ENCODE measurements around the gene TIPIN. TPM values are rescaled to one million over a fixed set of nuclear protein-coding genes. Genes with fewer than 3 reads are reported as not detected.
"Not testable (repeated sequence)": the region's sequence is repeated elsewhere in the genome, so short reads cannot be mapped to it uniquely, and the experiment has no call there.

TIPIN gene
- polyA plus RNA-seq, 1 of the 3 experiments (the other 2 are of a cell fraction) = 5.7 TPM

GRCh38 chr15:66394472-66394871 is 38.0 kb upstream of the TIPIN start (continued):
- TF ChIP-seq IRF3 (IDR thresholded peaks at IDR 0.05; ENCODE audit: low read depth, low read length) = no peak
- no peak for TF ChIP-seq MAX (IDR thresholded peaks at IDR 0.05; ENCODE audit: low read depth)

GRCh38 chr15:66393037-66393436 is 36.6 kb upstream of the TIPIN start:
- H3K4me2 ChIP-seq; H3K9me2 ChIP-seq; H3K27ac ChIP-seq (ENCODE audit: low read depth in 2 of 2, low read length in 1 of 2); H3K4me3 ChIP-seq (ENCODE audit: low read depth in 2 of 2, low read length in 1 of 2); POLR2A ChIA-PET; H2AFZ ChIP-seq (ENCODE audit: low read depth); H3K27me3 ChIP-seq (ENCODE audit: insufficient read depth); H3K9ac ChIP-seq; DNase-seq; H3K36me3 ChIP-seq (replicated peaks in 1 of 2; ENCODE audit: control insufficient read depth in 1 of 2, insufficient read depth in 2 of 2, low read length in 1 of 2); H3K4me1 ChIP-seq (ENCODE audit: control insufficient read depth in 1 of 2, insufficient read depth in 2 of 2, low read depth in 1 of 2, low read length in 1 of 2); H3K9me3 ChIP-seq; H3F3A ChIP-seq (replicated peaks; ENCODE audit: insufficient read depth): not testable (repeated sequence)
- 96% methylated on average over 1 of the region's 1 CpG for WGBS (ENCODE audit: low lambda C conversion rate)
- CTCF ChIA-PET = interaction anchor here (1.0 to 2.6 kb wide), 3 partner anchors 11 to 105 kb away, joined by 3 to 9 read pairs (median 4); no protein-coding TSS in a partner anchor
- Histone ChIP-seq H4K20me1 (ENCODE audit: insufficient read depth) (peaks cover 36% of the 10 kb centered on the region), H3K79me2 (ENCODE audit: insufficient read depth) (peaks cover 100% of the 10 kb centered on the region)

GRCh38 chr15:66390678-66391077 is 34.2 kb upstream of the TIPIN start:
- peaks cover 41% of the 10 kb centered on the region for H4K20me1 ChIP-seq (ENCODE audit: insufficient read depth)
- H3K9me2 ChIP-seq = no peaks in the 10 kb centered on the region
- no peak overlapping the region for H3K4me2 ChIP-seq
- POLR2A ChIA-PET = interaction anchor here (1.0 kb wide), 1 partner anchor 69 kb away, joined by 3 read pairs; no protein-coding TSS in a partner anchor
- H3F3A ChIP-seq (replicated peaks; ENCODE audit: insufficient read depth) = peaks cover 17% of the 10 kb centered on the region
- H3K27me3 ChIP-seq (ENCODE audit: insufficient read depth) = no peaks in the 10 kb centered on the region
- H3K79me2 ChIP-seq (ENCODE audit: insufficient read depth) = peaks cover 90% of the 10 kb centered on the region
- no peak overlapping the region for H3K9ac ChIP-seq
- CTCF ChIA-PET = interaction anchor here (1.5 to 1.8 kb wide), 2 partner anchors 12 to 108 kb away, joined by 5 to 6 read pairs; no protein-coding TSS in a partner anchor
- TF ChIP-seq RXRA (IDR thresholded peaks at IDR 0.05; ENCODE audit: borderline replicate concordance, low read depth) (no peak), YY1 (IDR thresholded peaks at IDR 0.05; ENCODE audit: low read depth) (no peak), RAD21 (IDR thresholded peaks at IDR 0.05; ENCODE audit: low read length) (no peak), USF1 (IDR thresholded peaks at IDR 0.05; ENCODE audit: borderline replicate concordance, low read depth) (no peak), MEF2A (IDR thresholded peaks at IDR 0.05; ENCODE audit: borderline replicate concordance, low read depth) (no peak), FOXJ3 (CRISPR knock-in tag; IDR thresholded peaks at IDR 0.05) (no peak), MAX (IDR thresholded peaks at IDR 0.05; ENCODE audit: low read depth) (no peak), RFX5 (IDR thresholded peaks at IDR 0.05; ENCODE audit: low read length) (no peak), NFIC (IDR thresholded peaks at IDR 0.05; ENCODE audit: borderline replicate concordance) (no peak), USF2 (IDR thresholded peaks at IDR 0.05; ENCODE audit: borderline replicate concordance, low read depth, low read length) (no peak), RCOR1 (IDR thresholded peaks at IDR 0.05; ENCODE audit: low read length) (no peak), PBX3 (IDR thresholded peaks at IDR 0.05) (no peak), NRF1 (IDR thresholded peaks at IDR 0.05; ENCODE audit: low read depth, low read length) (no peak), IRF3 (IDR thresholded peaks at IDR 0.05; ENCODE audit: low read depth, low read length) (no peak), TAF1 (IDR thresholded peaks at IDR 0.05; ENCODE audit: borderline replicate concordance, low read depth, low read length) (no peak), CHD2 (IDR thresholded peaks at IDR 0.05; ENCODE audit: low read length, partially characterized antibody) (no peak)
- no peak overlapping the region for H2AFZ ChIP-seq (ENCODE audit: low read depth)
- 76% methylated on average over 1 of the region's 1 CpG for WGBS (ENCODE audit: low lambda C conversion rate)
- H3K4me1 ChIP-seq (ENCODE audit: control insufficient read depth in 1 of 2, insufficient read depth in 2 of 2, low read depth in 1 of 2, low read length in 1 of 2) = peaks cover 6 to 8% of the 10 kb centered on the region in 2 experiments; a peak in 3 of 4 replicates
- no peak overlapping the region for H3K4me3 ChIP-seq (ENCODE audit: low read depth in 2 of 2, low read length in 1 of 2)
- no peaks in the 10 kb centered on the region for H3K9me3 ChIP-seq
- no peak for DNase-seq
- H3K27ac ChIP-seq (ENCODE audit: low read depth in 2 of 2, low read length in 1 of 2) = no peak overlapping the region
- peaks cover 0 to 4% of the 10 kb centered on the region in 2 experiments for H3K36me3 ChIP-seq (replicated peaks in 1 of 2; ENCODE audit: control insufficient read depth in 1 of 2, insufficient read depth in 2 of 2, low read length in 1 of 2)
